Sigmoid colon (tissue), 3 donors: ENCODE data around the gene SPAM1.

Experiments
- POLR2A ChIP-seq, 2 donors: fragments of 450-650 bp; IDR thresholded peaks; one replicate each; pipeline ENCODE4 v1.6.1; 2016; ENCODE audit warnings: antibody characterized with exemption in 2 of 2, mild to moderate bottlenecking in 2 of 2, moderate library complexity in 2 of 2
- TF ChIP-seq, protein P1 (sequence below), 4 experiments: fragments of 450-650 bp in 3 of 4; fragments of 200-600 bp in 1 of 4; IDR thresholded peaks; one replicate each; pipeline ENCODE4 v1.5.1; 2016 to 2019; ENCODE audit warnings: antibody characterized with exemption in 4 of 4, mild to moderate bottlenecking in 3 of 4, moderate library complexity in 2 of 4

DNA sequence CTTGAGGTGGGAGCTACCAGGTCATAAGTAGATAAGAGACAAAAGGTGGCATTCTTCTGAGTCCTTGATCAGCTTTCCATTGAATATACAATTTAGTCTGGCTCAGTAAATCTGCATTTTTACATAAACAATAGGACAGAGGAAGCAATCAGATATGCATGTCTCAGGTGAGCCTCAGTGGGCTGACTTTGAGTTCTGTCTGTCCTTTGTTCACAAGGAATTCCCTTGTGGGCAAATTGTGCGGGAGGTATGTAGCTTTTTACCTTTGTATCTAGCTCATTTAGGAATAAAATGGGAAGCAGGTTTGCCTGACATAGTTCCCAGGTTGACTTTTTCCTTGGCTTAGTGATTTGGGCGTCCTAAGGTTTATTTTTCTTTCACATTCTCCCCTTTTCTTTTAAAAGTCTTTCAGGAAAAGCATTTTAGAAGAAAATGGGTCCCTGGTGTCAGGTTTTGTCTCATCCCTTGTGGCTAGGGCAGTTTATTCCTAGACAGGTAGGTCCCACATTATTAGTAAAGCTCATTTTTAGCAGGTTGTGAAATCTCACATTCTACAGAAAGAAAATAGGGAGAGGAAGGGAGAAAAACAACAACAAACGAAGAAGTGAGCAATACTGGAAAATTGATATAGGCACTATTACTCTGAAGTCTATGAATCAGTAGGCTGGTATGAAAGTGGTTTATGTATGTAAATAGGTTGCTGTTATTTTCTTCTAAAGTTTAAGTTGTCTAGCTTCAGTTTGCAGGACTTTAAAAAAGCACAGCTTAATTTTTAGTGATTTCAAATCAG is 16.5 kb downstream of the SPAM1 start:
- TF ChIP-seq, protein P1, sequence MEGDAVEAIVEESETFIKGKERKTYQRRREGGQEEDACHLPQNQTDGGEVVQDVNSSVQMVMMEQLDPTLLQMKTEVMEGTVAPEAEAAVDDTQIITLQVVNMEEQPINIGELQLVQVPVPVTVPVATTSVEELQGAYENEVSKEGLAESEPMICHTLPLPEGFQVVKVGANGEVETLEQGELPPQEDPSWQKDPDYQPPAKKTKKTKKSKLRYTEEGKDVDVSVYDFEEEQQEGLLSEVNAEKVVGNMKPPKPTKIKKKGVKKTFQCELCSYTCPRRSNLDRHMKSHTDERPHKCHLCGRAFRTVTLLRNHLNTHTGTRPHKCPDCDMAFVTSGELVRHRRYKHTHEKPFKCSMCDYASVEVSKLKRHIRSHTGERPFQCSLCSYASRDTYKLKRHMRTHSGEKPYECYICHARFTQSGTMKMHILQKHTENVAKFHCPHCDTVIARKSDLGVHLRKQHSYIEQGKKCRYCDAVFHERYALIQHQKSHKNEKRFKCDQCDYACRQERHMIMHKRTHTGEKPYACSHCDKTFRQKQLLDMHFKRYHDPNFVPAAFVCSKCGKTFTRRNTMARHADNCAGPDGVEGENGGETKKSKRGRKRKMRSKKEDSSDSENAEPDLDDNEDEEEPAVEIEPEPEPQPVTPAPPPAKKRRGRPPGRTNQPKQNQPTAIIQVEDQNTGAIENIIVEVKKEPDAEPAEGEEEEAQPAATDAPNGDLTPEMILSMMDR (IDR thresholded peaks at IDR 0.05), result no peak
- TF ChIP-seq POLR2A (IDR thresholded peaks at IDR 0.05), result no peak
